ENCODE measurements around the gene KREMEN2.

The KREMEN2 gene

GRCh38 chr16:2949705-2950352 is 14.2 kb upstream of the KREMEN2 start:
- H3K4me3 Mint-ChIP-seq: no peak overlapping the region
- ATAC-seq (replicated peaks): no peak
- H3K9me3 Mint-ChIP-seq: no peaks in the 10 kb centered on the region
- DNase-seq: no peak
- H3K36me3 Mint-ChIP-seq (ENCODE audit: insufficient read depth): peaks cover 3% of the 10 kb centered on the region
- no peak overlapping the region for H3K27ac Mint-ChIP-seq
- peaks cover 5 to 7% of the 10 kb centered on the region in 2 donors for H3K27me3 Mint-ChIP-seq
- H3K4me1 Mint-ChIP-seq (ENCODE audit: low read depth in 2 of 2): no peaks in the 10 kb centered on the region

- H3K4me1 Mint-ChIP-seq (ENCODE audit: low read depth in 2 of 2): no peaks in the 10 kb centered on the region
- H3K27ac Mint-ChIP-seq: no peak overlapping the region
- H3K9me3 Mint-ChIP-seq: no peaks in the 10 kb centered on the region
- ATAC-seq (replicated peaks) (no peak), DNase-seq (no peak)
- peaks cover 3% of the 10 kb centered on the region for H3K36me3 Mint-ChIP-seq (ENCODE audit: insufficient read depth)
- no peak overlapping the region for H3K4me3 Mint-ChIP-seq
- peaks cover 5 to 7% of the 10 kb centered on the region in 2 donors for H3K27me3 Mint-ChIP-seq
Observed at GRCh38 chr16:2950353-2950724, 13.7 kb upstream of the KREMEN2 start.

- Mint-ChIP-seq H3K9me3 (no peaks in the 10 kb centered on the region), H3K27me3 (peaks cover 5 to 10% of the 10 kb centered on the region in 2 donors), H3K4me1 (ENCODE audit: low read depth in 2 of 2) (no peaks in the 10 kb centered on the region), H3K4me3 (no peak overlapping the region), H3K36me3 (ENCODE audit: insufficient read depth) (peaks cover 3% of the 10 kb centered on the region), H3K27ac (no peak overlapping the region)
- ATAC-seq (replicated peaks) (no peak), DNase-seq (no peak)
Observed at GRCh38 chr16:2950773-2951172, 13.3 kb upstream of the KREMEN2 start.

GRCh38 chr16:2952679-2953078 is 11.4 kb upstream of the KREMEN2 start:
- Mint-ChIP-seq H3K27ac (no peak overlapping the region), H3K4me3 (no peak overlapping the region), H3K36me3 (ENCODE audit: insufficient read depth) (peaks cover 6% of the 10 kb centered on the region), H3K4me1 (ENCODE audit: low read depth in 2 of 2) (no peaks in the 10 kb centered on the region), H3K27me3 (peaks cover 17 to 29% of the 10 kb centered on the region in 2 donors), H3K9me3 (no peaks in the 10 kb centered on the region)
- no peak for DNase-seq
- no peak for ATAC-seq (replicated peaks)

GRCh38 chr16:2953706-2954627 is 10.1 kb upstream of the KREMEN2 start:
- DNase-seq: no peak
- Mint-ChIP-seq H3K36me3 (ENCODE audit: insufficient read depth) (peaks cover 2% of the 10 kb centered on the region), H3K27me3 (peaks cover 20 to 29% of the 10 kb centered on the region in 2 donors), H3K4me3 (no peak overlapping the region), H3K27ac (no peak overlapping the region), H3K9me3 (no peaks in the 10 kb centered on the region), H3K4me1 (ENCODE audit: low read depth in 2 of 2) (no peaks in the 10 kb centered on the region)
- ATAC-seq (replicated peaks): no peak

GRCh38 chr16:2954656-2955381 is 9.3 kb upstream of the KREMEN2 start:
- H3K4me3 Mint-ChIP-seq: no peak overlapping the region
- no peaks in the 10 kb centered on the region for H3K4me1 Mint-ChIP-seq (ENCODE audit: low read depth in 2 of 2)
- peaks cover 2% of the 10 kb centered on the region for H3K36me3 Mint-ChIP-seq (ENCODE audit: insufficient read depth)
- no peak for ATAC-seq (replicated peaks)
- H3K27me3 Mint-ChIP-seq: peaks cover 26 to 33% of the 10 kb centered on the region in 2 donors
- no peak overlapping the region for H3K27ac Mint-ChIP-seq
- no peaks in the 10 kb centered on the region for H3K9me3 Mint-ChIP-seq
- DNase-seq: no peak

GRCh38 chr16:2955438-2955778 is 8.7 kb upstream of the KREMEN2 start:
- Mint-ChIP-seq H3K9me3 (no peaks in the 10 kb centered on the region), H3K36me3 (ENCODE audit: insufficient read depth) (peaks cover 5% of the 10 kb centered on the region), H3K27me3 (peaks cover 32 to 38% of the 10 kb centered on the region in 2 donors), H3K4me3 (no peak overlapping the region), H3K27ac (no peak overlapping the region), H3K4me1 (ENCODE audit: low read depth in 2 of 2) (no peaks in the 10 kb centered on the region)
- ATAC-seq (replicated peaks) (no peak), DNase-seq (no peak)

GRCh38 chr16:2955779-2956578 is 8.1 kb upstream of the KREMEN2 start:
- no peak overlapping the region for H3K27ac Mint-ChIP-seq
- peaks cover 5% of the 10 kb centered on the region for H3K36me3 Mint-ChIP-seq (ENCODE audit: insufficient read depth)
- no peaks in the 10 kb centered on the region for H3K9me3 Mint-ChIP-seq
- H3K4me1 Mint-ChIP-seq (ENCODE audit: low read depth in 2 of 2): no peaks in the 10 kb centered on the region
- H3K4me3 Mint-ChIP-seq: no peak overlapping the region
- ATAC-seq (replicated peaks): no peak
- no peak for DNase-seq
- peaks cover 33 to 43% of the 10 kb centered on the region in 2 donors for H3K27me3 Mint-ChIP-seq

- no peak overlapping the region for H3K4me3 Mint-ChIP-seq
- no peak overlapping the region for H3K27ac Mint-ChIP-seq
- peaks cover under 1% of the 10 kb centered on the region in 2 donors for H3K4me1 Mint-ChIP-seq (ENCODE audit: low read depth in 2 of 2)
- H3K9me3 Mint-ChIP-seq: no peaks in the 10 kb centered on the region
- H3K27me3 Mint-ChIP-seq: peaks cover 35 to 47% of the 10 kb centered on the region in 2 donors
- peaks cover 5% of the 10 kb centered on the region for H3K36me3 Mint-ChIP-seq (ENCODE audit: insufficient read depth)
- no peak for DNase-seq
- no peak for ATAC-seq (replicated peaks)
Observed at GRCh38 chr16:2956579-2956956, 7.5 kb upstream of the KREMEN2 start.

GRCh38 chr16:2959206-2959605 is 4.9 kb upstream of the KREMEN2 start:
- Mint-ChIP-seq H3K4me1 (ENCODE audit: low read depth in 2 of 2) (peaks cover 7 to 9% of the 10 kb centered on the region in 2 donors), H3K36me3 (ENCODE audit: insufficient read depth) (peaks cover 5% of the 10 kb centered on the region)

GRCh38 chr16:2960183-2961010 is 3.7 kb upstream of the KREMEN2 start:
- Mint-ChIP-seq H3K9me3 (no peaks in the 10 kb centered on the region), H3K36me3 (ENCODE audit: insufficient read depth) (peaks cover 5% of the 10 kb centered on the region), H3K4me1 (ENCODE audit: low read depth in 2 of 2) (peaks cover 10 to 14% of the 10 kb centered on the region in 2 donors), H3K27ac (no peak overlapping the region), H3K27me3 (peaks cover 44 to 70% of the 10 kb centered on the region in 2 donors), H3K4me3 (no peak overlapping the region)
- ATAC-seq (replicated peaks): no peak
- no peak for DNase-seq

More at GRCh38 chr16:2959206-2959605, 4.9 kb upstream of the KREMEN2 start:
- ATAC-seq (replicated peaks) (no peak), DNase-seq (no peak)
- no peak overlapping the region for H3K4me3 Mint-ChIP-seq
- no peaks in the 10 kb centered on the region for H3K9me3 Mint-ChIP-seq
- H3K27ac Mint-ChIP-seq: no peak overlapping the region
- peaks cover 45 to 69% of the 10 kb centered on the region in 2 donors for H3K27me3 Mint-ChIP-seq

GRCh38 chr16:2962334-2963073 is 1.6 kb upstream of the KREMEN2 start:
- peaks cover 2% of the 10 kb centered on the region for H3K36me3 Mint-ChIP-seq (ENCODE audit: insufficient read depth)
- peaks cover 32 to 51% of the 10 kb centered on the region in 2 donors for H3K27me3 Mint-ChIP-seq
- H3K9me3 Mint-ChIP-seq: no peaks in the 10 kb centered on the region
- H3K4me1 Mint-ChIP-seq (ENCODE audit: low read depth in 2 of 2): peaks cover 10 to 15% of the 10 kb centered on the region in 2 donors
- H3K4me3 Mint-ChIP-seq: peak overlapping the region in 1 of 2 donors; percentile 14
- ATAC-seq (replicated peaks): no peak
- no peak overlapping the region for H3K27ac Mint-ChIP-seq
- DNase-seq: no peak

Measured in effector memory CD8-positive, alpha-beta T cell (primary cell).